Stimulated activated CD4-positive, alpha-beta T cell treated with anti-CD3 and anti-CD28 coated beads, TNF-alpha, amount 100 ng/mL, for 48 hours (primary cell): ENCODE measurements around the gene NUDC.
A peak's percentile ranks its signal among the peaks of the same experiment; 100 is the strongest.
"Not testable (repeated sequence)": the region's sequence is repeated elsewhere in the genome, so short reads cannot be mapped to it uniquely, and the experiment has no call there.

Experiments used
- DNase-seq, 3 donors: peaks; one replicate each; pipeline ENCODE4 v3.0.0-alpha.2; 2020; ENCODE audit warnings: low read depth in 3 of 3

Gene NUDC

DNA sequence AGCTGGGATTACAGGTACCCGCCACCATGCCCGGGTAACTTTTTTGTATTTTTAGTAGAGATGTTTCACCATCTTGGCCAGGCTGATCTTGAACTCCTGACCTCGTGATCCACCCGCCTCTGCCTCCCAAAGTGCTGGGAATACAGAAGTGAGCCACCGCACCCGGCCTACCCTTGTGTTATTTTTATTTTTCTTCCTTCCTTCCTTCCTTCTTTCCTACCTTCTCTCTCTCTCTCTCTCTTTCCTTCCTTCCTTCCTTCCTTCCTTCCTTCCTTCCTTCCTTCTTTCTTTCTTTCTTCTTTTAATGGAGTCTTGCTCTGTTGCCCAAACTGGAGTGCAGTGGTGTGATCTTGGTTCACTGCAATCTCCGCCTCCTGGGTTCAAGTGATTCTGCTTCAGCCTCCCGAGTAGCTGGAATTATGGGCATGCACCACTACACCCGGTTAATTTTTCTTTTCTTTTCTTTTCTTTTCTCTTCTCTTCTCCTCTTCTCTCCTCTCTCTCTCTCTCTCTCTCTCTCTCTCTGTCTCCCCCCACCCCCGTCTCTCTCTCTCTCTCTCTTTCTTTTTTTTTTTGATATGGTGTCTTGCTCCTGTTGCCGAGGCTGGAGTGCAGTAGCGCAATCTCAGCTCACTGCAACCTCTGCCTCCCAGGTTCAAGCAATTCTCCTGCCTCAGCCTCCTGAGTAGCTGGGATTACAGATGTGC, 68.0 kb downstream of the NUDC start:
- not testable (repeated sequence) for DNase-seq

DNA sequence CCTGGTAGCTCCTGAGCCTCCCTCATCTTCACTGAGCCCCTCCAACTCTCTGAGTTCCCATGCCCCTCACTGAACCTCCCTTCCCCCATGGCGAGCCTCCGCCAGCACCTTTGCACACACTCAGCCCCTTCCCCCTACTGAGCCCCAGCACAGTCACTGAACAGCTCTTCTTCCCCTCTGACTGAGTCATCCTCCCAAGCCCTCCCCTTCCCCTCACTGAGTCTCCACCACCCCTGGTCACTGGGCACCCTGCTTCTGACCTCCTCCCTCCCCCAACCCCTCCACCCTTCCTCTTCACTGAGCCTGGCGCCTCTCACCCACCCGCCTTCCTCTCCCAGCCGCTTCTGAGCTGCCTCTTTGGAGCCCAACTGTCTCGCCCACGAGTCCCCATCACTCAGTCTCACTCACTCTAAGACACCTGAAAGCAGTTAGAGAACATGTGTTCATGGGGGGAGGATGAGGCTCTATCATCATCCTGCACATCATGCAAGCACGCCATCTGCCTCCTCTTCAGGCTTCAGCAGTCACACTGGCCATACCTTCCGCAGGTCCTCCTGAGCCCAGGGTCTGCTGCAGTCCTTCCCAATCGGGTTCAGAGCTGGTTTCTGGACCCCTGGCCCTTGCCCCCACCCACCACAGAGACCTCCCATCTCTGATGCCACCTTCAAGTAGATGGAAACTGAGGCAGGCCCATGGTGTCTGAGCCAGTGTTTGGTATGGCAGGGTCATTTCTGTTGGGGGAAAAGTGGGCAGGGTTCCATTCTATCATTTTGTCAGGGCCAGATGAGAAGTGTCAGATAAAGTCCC, 70.0 kb downstream of the NUDC start:
- no peak for DNase-seq

DNA sequence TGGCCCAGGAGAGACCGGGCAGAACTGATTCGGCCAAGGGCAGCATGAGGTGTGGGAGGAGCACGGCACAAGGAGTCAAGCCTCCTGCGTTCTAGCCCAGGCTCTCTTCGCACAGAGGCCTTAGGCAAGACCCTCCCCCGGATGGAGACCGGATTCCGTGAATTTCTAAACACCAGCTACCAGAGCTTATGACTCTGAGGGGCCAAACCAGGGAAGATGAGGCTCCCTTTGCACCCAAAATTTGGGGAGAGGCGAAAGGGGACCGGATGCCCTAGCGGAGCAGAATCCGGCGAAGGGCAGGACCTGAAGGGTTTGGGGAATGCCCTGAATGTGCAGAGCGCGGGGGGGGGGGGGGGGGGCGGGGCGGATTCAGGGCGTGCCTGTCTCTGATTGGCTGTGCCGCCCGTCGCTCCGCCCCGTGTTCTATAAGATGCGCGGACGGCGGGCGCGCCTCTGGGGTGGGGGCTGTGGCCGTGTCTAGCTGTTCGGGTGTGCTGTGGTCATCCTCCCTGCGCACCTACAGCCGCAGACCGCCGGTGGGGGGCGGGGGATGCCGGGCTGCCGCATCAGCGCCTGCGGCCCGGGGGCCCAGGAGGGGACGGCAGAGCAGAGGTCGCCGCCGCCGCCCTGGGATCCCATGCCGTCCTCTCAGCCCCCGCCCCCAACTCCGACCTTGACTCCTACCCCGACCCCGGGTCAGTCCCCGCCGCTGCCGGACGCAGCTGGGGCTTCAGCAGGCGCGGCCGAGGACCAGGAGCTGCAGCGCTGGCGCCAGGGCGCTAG, 71.9 kb downstream of the NUDC start, which contains the start of gene TRNP1:
TSS of gene TRNP1 (plus strand) at position 456 of the 783 bp plus-strand sequence. CDS start at position 551, 95 bp downstream.
- peak; percentile 37 to 59 (median 52) for DNase-seq

DNA sequence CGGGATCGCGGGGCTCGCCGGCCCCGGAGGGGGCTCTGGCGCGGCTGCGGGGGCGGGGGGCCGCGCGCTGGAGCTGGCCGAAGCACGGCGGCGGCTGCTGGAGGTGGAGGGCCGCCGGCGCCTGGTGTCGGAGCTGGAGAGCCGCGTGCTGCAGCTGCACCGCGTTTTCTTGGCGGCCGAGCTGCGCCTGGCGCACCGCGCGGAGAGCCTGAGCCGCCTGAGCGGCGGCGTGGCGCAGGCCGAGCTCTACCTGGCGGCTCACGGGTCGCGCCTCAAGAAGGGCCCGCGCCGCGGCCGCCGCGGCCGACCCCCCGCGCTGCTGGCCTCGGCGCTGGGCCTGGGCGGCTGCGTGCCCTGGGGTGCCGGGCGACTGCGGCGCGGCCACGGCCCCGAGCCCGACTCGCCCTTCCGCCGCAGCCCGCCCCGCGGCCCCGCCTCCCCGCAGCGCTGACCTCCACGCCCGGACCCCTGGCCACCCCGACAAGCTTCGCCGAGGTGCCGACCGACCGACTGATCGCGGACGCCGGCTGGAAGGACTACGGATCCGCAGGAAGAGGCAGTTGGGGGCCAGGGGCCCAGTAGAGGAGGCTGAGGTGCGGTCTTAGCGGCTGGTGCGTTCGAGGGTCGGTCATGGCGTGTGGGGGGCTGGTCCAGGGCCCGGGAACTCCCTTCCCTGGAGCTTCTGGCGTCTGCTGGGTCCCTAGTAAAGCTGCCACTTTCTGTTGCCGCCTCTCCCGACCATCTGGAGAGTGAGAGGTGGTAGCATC, 72.7 kb downstream of the NUDC start:
- DNase-seq, result peak in 1 of 3 donors; percentile 23

DNA sequence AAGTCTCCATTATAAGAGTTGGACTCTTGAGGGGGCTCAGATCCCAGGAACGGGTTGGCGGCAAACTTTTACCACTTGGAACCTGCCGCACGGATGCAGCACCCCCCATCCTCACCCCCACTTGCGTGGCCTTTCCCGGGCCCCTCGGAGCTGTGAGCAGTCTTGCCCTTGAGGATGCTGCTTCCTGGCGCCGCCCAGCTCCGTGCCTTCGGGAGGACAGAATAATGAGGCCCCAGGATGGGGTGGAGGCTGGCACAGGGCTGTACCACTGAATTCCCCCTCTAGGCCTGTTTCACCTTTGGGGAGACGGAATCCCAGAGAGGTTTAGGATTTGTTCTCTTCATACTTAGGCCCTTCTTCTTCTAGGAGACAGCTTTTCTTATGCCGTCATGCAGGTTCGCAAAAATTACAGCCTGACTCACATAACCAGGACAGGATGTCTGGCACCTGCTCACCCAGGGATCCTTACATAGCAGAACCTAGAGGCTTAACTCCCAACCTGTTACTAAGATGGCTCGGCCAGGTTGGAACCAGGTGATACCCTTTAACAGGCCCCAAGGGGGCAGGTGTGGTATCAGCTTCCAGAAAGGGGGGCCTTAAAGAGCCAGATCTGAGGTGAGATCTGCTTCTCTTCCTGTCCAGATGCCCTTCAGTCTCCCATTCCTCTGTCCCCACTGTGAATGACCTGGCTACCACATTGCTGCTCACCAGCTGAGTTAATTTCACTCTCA, 73.4 kb downstream of the NUDC start:
- DNase-seq, result no peak

DNA sequence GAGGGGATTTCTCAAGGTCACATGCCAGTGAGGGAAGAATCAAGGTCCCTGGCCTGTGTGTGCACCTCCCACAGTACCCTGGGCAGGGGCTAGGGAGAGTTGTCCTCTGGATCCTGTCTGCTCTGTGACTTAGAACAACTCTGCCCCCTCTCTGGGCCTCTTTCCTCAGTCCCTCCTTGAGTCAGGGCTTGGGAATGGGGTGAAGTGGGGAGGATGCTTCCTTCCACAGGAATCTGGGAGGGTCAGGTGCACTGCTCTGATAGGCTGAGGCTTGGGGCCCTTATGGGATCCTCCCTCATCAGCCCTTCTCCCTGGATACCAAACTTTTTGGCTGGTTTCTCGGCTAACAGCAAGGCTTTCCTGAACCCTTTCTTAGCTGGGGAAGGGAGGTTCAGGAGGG, 74.5 kb downstream of the NUDC start:
- no peak for DNase-seq
